T-helper 2 cell (primary cell): ENCODE data around the gene SLC46A3.
A peak's percentile ranks its signal among the peaks of the same experiment; 100 is the strongest.

ENCODE experiments used
- DNase-seq, 5 experiments: peaks; one replicate each; pipeline versions ENCODE4 v3.0.0 to v3.0.0-alpha.2; 2012 to 2022

Gene SLC46A3

DNA sequence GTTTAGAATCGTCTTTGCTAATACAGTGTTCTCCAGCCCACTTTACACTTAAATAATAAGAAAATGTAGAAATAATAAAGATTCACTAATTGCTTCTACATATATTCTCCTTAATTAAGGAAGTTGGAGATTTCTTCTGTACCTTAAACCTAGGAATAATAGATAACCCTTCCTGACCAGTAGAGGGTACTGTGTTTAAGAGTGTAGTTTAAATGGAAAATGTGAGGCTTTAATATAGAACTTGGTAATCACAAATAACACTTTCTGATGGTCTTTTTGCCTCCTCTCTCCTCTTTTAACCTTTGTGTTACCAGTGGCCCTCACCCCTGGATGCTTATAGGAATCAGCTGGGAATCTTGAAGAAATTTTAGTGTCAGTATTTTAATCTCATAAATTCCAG is 39.1 kb downstream of the SLC46A3 start:
- no peak for DNase-seq

DNA sequence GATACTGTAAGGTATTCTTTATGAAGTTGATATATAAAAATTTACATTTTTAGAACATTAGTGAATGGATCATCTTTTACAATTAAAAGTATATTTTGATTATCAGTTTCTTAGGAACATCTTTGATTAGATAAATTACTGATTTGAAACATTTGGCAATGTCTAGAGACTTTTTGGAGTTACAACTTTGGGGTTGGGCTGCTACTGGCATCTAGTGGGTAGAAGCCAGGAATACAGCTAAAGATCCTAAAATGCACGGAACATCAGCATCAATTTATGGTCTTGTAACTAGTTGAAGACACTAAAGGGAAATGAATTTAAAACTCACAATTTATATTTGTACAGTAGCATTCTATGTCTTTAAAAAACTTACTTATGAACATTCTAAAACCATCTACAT is 40.0 kb downstream of the SLC46A3 start:
- no peak for DNase-seq

DNA sequence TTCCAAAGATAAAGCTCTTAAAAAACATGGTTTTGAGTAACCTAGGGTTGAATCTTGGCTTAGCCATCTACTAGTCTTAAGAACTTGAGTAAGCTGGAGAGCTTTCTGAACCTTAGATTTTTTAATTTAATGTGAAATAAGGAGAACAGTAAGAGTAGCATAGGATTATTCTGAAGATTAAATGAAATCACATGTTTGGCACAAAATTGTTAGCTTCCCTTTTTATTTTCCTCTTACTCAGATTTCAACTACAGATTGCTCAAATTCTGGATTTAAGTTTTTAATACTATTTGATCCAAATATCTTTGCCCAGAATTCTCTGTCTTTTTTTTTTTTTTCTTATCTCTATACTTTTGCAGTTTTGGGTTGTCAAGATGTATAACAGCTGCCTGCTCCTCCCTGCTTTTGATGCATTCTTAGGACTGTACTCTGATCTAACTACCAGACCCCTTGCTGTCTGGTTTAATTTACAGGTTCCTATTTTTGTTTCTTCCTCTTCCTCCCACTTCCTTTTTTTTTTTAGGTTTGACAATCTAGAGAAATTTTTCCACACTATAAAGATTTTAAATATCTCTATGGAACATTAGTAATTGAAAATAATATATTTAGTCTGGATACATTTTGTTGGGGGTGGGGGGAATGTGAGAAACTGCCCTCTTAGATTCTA is 47.5 kb downstream of the SLC46A3 start:
- DNase-seq = no peak

DNA sequence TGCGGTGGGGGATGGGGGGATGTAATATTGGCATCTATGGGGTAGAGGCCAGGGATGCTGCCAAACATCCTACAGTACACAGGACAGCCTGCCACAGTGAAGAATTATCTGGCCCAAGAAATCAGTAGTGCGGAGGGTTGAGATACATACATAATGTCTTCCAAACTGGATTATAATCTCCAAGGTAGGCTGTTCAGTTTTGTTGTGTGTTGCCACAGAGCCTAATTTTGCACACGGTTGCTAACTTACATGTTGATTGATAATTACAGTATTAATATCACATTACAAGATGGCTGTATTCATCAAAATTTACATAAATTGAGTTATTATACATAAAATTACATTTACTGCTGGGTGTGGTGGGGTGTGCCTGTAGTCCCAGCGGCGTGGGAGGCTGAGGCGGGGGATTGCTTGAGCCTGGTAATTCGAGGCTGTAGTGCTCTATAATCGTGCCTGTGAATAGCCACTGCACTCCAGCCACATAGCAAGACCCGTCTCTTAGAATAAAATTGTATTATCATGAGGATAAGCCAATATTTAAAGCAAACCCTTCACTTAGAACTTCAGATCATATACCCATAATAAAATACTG is 51.8 kb downstream of the SLC46A3 start:
- no peak for DNase-seq

DNA sequence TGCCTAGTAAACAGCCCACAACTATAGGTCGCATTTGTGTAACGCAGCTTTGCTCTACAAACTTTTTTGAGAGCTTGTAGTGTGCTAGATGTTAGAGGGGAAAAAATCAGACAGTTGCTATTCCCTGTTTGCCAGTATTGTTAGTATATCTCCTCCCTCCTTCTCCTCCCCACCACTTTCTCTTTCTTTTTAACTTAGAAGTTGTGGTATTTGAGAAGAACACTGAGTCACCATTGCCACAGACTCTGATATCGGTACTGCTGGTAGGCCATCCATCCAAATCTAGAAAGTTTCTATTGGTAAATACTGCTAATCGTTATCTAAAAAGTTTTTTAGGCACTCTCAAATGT is 59.2 kb downstream of the SLC46A3 start:
- DNase-seq = peak in 2 of 5 experiments; percentile 62 to 80

DNA sequence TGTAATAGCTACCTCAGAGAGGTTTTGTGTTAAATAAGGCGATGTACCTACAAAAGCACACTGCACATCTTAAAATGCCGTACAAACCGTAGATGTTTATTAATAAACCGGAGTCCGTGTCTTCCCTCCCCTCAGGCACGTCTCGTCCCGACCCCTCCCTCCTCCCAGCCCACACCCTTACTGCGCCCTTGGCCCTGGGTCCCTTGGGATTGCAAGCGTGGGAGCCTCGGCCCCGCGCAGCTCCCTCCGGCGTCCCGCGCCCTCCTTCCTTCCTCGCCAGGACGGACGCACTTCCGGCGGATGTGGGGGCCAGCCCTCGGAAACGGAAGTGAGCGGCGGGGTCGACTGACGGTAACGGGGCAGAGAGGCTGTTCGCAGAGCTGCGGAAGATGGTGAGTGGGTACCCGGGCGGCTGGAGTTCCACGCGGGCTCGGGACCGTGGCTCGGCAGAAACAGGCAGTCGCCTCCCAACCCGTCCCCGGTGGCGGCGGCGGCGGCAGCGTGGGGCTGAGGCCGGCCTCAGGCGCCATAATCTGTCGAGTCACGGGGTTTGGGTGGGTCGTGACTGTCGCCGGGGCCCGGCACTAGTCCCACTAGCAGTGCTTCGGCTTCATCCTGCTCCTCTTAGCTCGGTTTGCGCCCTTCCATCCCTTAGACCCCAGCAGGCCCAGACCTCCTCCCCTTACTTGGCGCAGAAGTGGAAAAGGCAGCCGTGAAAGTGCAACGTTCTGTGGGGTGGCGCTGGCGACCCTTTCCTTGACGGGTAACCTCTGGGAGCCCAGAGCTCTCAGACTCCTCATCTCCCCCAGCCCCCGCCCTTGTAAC is 59.8 kb downstream of the SLC46A3 start, which contains the start of gene POMP:
Gene POMP, plus strand, starts transcription at position 335 of the 825 bp plus-strand sequence. Its CDS starts 55 bp downstream, at position 390.
- DNase-seq = peak; percentile 86 to 96 (median 89)

DNA sequence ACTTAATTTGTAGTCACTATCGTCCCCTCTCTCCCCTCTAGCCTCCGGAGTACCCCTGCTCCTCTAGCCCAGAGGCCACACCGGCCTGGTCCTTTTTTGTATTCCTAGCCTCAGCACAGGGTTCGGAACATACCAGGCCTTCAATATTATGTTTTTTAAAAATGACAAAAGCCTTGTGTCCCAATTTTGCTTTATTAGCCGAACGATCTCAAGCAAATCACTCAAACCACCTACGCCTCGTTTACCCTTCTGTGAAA is 60.3 kb downstream of the SLC46A3 start:
- DNase-seq = peak in 1 of 5 experiments; percentile 24

DNA sequence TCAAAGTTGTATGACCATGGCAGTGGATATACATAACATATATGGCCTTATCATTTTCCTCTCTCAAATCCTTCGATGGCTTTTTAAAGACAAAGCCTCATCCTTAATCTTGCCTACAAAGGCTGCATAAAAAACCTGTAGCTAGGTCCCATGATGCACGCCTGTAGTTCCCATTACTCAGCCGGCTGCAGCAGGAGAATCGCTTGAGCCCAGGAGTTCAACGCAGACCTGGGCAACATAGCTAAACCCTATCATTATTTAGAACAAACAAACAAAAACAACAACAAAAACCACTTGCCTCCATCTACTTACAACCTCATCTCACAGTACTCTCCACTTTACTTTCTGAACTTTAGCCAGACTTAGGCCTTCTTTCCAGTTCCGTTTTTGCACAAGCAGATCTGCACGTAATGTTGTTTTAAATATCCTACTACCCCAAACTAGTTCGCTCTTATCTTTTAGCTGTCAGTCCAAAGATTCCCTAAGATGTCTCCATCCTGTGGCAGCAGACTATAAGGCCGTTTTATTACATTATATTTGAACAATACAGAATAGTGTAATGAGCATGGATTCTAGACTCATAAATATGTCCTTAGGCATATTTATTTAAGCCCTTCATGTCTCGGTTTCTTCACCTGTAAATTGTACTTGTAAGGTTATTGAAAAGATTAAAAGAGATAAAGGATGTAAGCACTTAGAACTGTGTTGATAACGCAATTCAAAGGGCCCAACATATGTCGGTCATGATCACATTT is 60.8 kb downstream of the SLC46A3 start:
- DNase-seq = peak in 1 of 5 experiments; percentile 29

DNA sequence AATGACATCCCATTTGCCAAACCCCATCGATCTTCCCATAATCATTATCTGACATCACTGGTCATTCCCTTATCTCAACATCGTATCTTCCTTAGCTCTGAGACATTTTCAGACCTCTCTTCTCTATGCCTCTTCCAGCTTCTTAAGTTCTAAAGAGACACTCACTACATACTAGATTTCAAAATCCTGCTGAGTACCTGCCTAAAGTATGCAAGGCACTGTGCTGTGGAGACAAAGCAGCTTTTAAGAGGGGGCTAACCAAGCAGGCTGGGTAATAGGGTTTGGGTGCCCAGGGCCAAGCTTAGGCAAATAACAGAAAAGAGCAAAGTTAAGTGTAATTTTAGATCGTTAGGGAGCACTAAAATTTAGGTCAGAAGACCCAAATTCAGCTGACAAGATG is 63.2 kb downstream of the SLC46A3 start:
- no peak for DNase-seq

DNA sequence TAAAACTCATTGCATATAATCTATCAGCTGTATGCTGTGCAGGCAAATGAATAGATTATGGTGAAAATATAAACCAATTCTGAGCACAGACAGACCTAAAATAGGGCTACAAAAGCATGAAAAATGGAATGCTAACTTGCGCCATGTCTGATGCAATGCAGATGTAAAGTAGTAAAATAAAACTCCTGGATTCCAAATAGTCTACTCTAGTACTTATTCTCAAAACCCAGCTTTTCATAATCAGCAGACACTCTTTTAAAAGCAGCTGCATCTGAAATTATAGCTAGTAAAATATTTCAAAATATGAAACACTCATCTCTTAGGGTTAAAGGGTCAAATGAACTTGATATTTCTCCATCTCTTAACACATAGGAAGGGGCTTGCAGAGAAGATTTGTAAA is 64.5 kb downstream of the SLC46A3 start:
- no peak for DNase-seq

DNA sequence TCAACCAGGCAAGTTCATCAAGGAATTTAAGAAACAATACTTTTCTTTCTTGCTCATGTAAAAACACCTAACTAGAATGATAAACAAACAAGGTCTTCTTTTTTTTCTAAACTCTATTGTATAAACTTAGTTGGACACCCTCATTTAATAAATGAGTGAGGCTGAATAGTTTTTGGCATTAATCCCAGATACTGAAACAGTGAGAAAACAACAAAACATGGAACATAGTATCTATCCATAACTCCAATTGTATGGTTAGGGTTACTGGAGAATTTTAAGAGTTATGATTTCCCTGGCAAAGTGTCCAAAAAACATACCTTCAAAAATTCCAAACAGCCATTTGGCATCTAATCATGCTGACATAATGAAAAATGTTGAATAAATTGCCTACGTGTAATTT is 65.7 kb downstream of the SLC46A3 start:
- DNase-seq = no peak

DNA sequence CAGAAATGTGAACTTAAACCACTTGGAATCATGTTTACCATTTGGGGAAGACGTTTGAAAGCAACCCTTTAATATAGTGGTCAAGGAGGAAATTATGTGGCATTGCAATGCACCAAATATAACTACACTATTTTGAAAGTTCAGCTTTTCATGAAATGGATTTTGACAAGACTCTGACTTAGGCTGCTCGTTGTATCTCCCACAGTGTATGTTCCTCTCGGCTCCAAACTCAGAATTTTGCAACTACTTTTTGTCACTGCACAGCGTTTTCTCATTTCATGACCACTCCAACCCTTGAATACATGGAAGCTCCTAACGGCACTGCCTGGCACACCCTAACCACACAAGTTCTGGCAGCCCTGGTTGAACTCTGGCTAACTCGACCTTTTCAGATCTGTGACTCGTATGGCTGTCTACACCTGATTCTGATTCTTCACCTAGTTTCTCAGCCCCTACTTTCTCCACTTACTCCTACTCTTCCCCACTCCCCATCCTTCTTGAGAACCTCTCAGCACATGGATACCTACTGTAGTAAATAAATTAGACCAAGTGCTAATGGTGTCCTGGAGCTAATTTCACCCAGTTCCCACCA is 66.9 kb downstream of the SLC46A3 start:
- no peak for DNase-seq

DNA sequence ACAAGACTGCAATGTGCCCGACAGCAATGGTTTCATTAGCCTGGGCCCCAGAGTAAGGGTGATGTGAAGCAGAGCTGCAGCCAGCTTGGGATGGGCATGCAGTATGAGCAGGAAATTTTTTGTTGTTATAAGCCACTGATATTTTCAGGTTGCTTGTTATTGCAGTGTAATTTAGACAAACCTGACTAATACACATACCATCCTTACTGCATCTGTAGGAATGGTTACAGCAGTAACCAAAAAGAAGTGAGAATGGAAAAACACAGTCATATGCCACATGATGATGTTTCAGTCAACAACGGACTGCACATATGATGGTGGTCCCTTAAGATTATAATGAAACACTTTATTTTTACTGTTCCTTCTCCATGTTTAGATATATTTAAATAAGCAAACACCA is 68.5 kb downstream of the SLC46A3 start:
- no peak for DNase-seq
